NCI-H2227 (cell line): Measurements from ENCODE around the gene DCTN2.
A peak's percentile ranks its signal among the peaks of the same experiment; 100 is the strongest.
"Not testable (repeated sequence)": the region's sequence is repeated elsewhere in the genome, so short reads cannot be mapped to it uniquely, and the experiment has no call there.

Experiments used
- DNase-seq: peaks from one replicate; lab custom pipeline; 2025; ENCODE audit not compliant: unreplicated experiment; lab: John Stamatoyannopoulos, UW

DCTN2 gene

DNA sequence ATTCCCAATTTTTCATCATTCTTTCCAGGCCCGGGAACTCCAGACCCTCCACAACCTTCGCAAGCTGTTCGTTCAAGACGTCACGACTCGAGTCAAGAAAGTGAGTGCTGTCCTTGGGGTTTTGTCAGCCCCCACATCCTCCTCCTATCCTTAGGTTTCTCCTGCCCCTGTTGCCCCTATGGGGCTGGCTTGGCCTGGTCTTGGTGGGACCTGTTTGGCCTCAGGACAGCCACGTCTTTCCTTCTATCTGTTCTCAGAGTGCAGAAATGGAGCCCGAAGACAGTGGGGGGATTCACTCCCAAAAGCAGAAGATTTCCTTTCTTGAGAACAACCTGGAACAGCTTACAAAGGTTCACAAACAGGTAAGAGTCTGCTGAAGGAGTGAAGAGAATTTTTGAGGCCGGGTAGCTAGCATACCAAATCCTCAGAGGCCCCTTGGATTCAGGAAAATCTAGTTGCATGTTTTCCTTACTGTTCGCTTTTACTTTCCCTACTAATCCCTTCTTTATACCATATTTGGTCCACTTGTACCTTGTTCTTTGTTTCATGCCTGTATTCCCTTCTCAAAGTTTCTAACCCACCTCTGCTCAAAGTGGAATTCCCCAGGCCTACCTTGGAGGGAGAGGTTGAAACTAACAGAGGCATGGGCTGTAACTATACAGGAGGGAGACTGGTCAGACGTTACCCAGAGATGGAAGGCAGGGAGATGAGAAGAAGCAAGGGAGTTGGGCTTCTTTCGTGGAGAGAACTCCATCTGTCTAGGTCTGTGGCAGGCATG is 31.2 kb upstream of the DCTN2 start:
- DNase-seq: no peak

DNA sequence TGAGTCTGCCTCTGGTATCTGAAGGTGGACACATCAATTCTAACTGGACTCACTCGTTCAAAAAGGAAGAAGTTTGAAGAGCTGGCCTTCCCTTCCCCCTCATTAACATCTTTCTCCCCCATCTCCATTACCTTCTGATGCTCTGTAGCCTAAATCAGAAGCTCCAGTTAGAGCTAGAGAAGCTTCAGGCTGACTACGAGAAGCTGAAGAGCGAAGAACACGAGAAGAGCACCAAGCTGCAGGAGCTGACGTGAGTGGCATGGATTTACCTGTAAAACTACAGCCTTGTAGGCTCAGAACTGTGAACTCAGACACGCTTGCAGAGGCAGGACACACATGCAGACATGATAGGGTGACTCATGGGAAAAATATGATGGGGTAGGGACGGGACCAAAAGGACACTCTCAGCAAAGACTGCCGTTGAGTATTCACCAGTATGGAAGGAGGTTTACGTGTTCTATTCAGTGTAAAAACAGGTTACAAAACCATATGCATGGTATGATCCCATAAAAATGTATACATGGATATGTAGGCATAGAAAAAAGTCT is 29.7 kb upstream of the DCTN2 start:
- DNase-seq: no peak

DNA sequence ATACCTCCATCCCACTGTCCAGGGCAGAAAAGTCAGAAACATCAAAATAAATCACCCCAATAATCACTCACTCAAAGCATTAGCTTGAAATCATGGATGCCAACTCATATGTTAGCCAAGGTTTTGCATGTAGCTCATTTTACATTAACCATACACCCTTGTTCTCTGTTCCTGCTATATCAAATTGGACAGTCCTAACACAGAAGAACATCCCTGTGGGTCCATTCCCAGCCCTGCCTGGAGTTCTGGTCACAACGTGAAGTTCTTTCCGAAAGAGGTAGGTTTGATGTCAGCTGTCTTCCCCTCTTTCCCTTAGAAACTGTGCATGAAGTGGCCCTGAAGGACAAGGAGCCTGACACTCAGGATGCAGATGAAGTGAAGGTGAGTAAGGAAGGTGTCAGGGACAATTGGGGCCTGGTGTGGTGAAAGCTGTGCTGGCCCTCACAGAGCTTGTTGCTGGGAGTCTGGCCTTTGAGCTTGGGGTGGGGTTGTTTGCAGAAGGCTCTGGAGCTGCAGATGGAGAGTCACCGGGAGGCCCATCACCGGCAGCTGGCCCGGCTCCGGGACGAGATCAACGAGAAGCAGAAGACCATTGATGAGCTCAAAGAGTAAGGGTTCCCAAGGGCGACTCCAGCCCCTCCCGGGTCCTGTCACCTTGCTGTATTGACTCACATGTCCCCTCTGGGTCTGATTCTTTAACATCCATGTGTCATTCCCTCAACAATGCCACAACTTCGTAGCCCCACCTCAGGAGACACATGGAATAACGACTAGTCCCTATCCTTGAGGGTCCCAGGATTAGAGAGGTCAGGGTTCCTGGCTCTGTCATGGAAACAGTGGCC is 29.0 kb upstream of the DCTN2 start:
- no peak for DNase-seq

DNA sequence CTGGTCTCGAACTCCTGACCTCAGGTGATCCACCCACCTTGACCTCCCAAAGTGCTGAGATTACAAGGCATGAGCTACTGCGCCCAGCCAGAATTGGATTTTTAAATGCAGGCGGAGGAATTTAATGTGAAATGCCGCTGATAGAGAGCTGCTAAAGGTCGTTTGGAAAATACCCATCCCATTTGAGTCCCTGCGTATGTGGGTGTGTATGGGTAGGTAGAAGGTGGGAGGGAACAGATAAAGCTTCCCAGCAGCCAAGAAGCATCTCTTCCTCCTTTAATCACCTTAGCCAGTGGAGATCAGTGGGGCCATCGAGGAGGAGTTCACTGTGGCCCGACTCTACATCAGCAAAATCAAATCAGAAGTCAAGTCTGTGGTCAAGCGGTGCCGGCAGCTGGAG is 27.8 kb upstream of the DCTN2 start:
- no peak for DNase-seq

DNA sequence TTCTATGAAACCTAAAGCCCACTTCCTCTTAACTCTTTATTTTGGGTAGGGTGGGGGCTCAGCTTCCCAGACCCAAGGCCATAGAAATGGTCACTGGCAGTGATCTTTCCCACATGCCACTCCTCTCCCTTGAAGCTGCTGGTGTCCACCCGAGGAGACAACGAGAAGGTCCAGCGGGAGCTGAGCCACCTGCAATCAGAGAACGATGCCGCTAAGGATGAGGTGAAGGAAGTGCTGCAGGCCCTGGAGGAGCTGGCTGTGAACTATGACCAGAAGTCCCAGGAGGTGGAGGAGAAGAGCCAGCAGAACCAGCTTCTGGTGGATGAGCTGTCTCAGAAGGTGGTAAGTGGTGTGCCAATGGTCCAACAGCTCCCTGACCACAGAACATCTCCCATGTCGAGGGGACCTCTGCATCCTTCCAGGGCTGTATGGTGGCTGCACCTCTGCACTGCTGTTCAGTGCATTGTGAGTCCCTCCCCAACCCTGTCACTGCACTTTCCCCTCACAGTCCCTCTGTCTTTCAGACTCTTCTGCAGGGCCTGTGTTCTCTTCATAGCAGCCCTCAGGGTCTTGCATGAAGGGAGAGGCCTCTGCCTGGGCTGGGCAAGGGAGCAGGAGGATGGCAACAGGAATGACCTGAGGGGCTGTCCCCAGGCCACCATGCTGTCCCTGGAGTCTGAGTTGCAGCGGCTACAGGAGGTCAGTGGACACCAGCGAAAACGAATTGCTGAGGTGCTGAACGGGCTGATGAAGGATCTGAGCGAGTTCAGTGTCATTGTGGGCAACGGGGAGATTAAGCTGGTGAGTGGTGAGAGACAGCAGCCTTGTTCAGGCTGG is 25.2 kb upstream of the DCTN2 start:
- no peak for DNase-seq

DNA sequence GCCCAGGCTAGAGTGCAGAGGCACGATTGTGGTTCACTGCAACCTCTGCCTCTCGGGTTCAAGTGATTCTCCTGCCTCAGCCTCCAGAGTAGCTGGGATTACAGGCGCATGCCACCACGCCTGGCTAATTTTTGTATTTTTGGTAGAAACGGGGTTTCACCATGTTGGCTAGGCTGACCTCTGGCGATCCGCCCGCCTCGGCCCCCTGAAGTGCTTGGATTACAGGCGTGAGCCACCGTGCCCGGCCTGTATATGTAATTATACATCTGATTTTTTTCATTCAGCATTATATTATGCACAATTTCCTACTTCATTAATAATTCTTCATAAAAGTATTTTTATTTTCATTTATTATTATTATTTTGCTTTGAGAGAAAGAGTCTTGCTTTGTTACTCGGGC is 23.4 kb upstream of the DCTN2 start:
- DNase-seq: not testable (repeated sequence)

DNA sequence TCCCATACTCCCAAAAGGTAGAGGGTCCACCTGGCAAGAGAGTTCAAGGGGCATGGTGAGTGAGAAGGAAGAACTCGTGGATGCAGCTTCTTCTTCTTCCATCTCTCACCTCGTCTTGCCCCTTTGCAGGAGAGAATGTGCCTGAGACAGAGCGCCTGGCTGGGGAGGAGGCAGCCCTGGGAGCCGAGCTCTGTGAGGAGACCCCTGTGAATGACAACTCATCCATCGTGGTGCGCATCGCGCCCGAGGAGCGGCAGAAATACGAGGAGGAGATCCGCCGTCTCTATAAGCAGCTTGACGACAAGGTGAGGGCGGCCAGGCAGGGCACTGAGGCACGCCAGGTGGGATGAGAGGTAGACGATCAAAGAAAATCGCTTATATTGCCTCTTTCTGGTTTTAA is 22.9 kb upstream of the DCTN2 start:
- no peak for DNase-seq

DNA sequence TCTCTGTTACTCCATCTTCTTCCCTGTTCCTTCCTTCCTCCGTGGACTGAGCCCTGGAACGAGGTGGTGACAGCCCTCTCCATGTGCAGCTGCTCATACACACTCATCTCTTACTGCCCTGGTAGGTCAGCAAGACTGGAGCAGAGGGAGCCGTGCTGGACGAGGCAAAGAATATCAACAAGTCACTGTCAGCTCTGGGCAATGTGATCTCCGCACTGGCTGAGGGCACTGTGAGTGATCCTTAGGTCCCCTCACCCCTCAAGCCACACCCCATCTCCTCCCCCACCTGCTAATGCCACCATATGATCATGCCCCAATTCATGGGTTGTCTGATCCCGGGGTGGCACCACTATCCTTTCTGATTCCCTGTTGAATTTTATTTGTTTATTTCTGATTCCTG is 21.8 kb upstream of the DCTN2 start:
- no peak for DNase-seq

DNA sequence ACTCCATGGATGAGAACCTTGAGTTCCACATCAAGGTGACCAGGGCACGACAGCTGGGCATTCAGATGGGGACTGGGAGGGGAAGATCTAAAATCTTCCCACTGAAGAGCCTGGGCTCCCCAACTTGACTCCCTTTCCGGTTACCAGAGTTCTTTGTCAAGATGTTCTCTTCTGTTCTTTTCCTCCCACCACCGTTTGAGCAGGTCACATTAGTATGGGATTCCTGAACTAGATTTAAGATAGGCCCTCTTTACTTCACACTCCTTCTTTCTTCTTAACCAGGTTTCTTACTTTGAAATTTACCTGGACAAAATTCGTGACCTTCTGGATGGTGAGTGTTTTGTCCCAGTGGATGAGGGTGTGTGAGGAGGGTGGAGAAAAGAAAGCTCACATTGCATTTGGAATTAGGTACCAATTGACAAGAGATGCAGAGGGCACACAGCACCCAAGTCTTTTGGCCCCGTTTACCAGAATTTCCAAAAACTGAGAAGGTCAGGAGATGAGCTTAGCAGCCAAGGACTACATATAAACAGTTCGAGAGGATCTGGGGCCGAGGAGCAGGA is 17.3 kb upstream of the DCTN2 start:
- DNase-seq: no peak

DNA sequence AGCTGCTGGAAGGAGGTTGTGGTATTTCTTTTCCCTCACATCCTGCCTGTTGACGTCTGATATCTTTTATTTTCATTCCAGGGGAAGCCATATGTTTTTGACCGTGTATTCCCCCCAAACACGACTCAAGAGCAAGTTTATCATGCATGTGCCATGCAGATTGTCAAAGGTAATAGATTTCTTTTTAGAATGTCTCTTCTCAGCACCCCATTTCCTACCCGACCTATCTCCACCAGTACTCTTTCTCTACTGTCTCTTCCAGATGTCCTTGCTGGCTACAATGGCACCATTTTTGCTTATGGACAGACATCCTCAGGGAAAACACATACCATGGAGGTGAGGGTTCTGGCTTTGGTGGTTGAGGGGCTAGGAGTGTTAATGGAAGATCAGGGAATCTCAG is 16.4 kb upstream of the DCTN2 start:
- DNase-seq: no peak

DNA sequence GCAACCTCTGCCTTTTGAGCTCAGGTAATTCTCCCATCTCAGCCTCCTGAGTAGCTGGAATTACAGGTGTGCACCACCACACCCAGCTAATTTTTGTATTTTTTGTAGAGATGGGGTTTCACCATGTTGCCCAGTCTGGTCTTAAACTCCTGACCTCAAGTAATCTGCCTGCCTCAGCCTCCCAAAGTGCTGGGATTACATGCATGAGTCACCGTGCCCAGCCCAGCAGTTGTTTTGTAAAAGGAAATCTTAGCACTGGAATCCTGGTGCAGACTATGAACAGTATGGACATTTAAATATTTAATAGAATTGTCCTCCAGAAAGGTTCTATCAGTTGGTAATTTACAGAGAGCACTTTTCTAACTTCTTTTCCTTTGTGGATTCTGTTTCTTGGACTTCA is 14.1 kb upstream of the DCTN2 start:
- not testable (repeated sequence) for DNase-seq

DNA sequence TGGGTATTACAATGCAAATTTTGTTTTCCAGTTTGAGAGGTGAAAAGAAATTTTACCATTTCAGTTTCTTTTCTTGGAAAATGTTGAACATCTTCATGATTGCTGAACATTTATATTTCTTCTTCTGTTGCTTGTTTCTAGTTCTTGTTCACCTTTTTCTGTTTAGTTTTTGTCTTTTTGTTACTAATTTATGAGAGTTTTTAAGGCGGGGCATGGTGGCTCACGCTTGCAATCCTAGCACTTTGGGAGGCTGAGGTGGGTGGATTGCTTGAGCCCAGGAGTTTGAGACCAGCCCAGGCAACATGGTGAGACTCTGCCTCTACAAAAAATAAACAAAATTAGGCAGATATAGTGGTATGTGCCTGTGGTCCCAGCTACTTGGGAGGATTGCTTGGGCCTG is 13.5 kb upstream of the DCTN2 start:
- DNase-seq: no peak

DNA sequence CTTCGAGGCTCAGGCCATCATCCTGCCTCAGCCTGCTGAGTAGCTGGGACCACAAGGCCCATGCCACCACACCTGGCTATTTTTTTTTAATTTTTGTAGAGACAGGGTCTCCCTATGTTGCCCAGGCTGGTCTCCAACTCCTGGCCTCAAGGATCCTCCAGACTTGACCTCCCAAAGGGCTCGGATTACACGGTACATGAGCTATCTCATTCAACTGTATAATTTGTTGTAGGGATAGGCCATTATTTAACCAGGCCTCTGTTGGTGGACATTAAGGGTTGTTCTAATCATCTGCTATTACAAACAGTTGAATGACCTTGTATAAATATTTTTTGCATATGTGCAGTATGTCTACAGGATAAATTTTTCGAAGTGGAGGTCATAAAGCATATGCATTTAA is 11.9 kb upstream of the DCTN2 start:
- DNase-seq: no peak

DNA sequence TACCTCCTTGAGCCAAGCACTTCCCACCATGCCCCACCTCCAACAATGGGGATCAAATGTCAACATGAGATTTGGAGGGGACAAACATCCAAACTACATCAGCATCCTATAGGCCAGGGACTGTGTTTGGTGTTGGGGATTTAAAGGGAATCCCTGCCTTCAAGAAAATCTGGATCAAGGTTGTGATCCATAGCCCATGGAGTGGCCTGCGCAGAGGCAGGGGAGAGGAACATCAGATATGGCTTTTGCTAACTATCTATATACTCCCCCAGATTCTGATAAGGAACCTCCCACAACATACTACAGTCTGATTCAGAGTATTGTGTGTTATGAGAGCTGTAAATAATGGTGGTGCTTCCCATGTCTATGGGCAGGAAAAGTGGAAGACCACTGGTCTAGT is 7.9 kb upstream of the DCTN2 start:
- DNase-seq: no peak

DNA sequence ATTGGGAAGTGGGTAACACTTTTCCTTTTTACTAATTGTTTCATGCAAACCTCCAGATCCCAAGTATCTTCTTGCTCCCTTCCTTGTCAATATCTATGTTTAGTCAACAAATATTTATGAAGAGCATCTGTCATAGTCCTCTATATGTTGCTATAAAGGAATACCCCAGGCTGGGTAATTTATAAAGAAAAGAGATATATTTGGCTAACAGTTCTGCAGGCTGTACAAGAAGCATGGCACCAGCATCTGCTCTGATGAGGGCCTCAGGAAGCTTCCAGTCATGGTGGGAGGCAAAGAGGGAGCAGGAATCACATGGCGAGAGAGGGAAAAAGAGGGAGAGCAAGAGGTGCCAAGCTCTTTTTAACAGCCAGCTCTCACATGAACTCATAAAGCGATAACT is 7.5 kb upstream of the DCTN2 start:
- no peak for DNase-seq

DNA sequence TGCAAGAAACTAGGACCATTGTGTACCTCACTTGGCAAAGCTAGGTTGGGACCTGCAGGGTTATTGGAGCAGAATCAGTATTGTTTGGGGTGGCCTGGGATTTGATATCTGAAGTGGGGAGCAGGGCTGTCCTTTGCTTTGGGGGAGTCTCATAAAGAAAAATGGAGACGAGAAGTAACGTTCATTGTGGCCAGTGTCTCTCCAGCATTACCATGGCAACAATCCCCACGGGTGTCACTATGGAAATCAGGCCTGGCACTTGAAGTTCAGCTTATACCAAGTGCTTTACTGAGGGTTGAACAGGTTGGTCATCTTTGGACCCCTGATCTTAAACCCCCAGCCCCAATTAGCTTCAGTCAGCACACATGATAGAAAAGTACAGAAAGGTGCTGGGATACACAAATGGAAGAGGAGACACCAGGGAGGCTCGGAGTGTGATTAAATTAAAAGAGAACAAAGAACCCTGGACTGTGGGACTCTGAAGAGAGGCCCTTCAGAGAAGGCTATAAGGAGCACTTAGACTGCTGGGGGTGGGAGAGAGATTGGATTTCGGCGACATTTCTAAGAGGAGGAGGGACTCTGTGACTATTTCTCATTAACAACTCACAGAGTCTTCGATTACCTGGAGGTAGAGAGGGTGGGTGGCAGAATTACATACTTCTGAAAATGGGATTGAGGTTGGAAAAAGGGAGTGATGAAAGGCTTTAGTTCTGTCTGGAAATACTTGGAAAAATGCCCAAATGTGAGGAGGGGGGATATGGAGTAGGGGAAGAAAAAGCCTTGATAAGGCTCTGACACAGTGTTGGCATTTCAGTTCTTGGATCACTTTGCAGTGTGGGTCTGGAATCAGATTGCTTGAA is 6.6 kb upstream of the DCTN2 start:
- DNase-seq: peak; percentile 37

DNA sequence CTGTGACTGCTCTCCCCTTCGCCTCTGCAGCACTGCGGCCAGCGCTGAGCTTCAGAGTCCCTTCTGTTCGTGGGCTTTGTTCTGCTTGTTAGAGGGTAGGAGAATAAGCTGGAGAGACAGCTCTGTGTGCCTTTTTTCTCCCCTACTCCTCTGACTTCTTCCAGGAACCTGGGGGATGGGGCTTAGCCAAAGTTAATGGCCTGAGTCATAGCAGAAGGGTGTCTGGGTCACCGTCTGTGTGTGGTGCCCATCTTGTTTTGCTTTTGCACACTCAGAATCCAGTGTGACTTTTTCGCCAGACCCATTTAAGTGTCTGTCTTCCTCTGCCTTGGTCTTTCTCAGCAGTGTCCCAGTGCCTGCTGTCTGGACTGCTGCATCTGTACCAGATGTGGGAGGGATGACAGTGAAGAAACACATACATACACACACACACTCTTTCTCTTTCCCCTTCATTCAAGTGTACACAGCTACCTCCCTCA is 5.9 kb upstream of the DCTN2 start:
- DNase-seq: no peak

DNA sequence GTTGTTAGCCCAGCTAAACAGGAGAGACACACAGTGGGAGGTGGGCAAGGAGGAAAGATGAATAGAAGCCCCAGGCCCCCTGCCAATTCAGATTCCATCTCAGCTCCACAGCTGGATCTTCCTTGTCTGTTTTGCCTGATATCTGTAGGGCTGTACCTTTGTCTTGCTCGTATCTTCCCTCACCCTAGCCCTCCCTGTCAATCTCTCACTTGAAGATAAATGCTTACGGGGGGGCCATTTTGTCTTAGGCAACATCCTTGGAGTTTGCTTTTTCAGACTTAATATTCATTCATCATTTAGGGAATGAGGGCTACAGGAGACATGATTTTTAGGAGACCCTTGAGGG is 5.3 kb upstream of the DCTN2 start:
- DNase-seq: no peak

DNA sequence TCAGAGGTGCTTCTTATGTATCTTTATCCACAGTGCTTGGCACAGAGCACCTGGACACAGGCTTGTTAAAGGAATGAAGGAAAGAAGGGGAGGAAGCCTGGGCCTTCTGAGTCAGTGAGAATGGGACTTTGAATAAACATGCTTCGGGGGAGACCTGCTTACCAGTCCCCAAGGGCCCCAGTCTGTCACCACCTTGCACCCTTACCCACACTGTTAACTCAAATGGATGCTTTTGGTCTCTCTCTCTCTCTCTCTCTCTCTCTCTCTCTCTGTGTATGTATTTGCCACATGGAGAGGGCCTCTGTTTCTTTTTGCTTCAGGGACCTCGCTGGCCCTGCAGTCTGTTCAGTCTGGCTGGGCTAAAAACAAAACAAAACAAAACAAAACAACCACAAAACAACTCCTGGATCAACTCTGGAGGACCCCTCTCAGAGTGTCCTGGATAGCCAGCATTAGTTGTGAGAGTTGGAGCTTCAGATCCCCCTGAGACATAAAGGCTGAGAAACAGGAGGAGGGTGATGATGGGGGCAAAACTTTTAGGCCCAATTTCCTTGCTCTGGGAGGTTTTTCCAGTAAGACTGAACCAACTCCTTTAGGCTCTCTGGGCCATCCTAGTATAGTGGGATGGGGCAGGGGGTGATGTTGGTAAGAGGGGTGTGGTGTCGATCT is 4.8 kb upstream of the DCTN2 start:
- DNase-seq: no peak
